ENCODE data around the gene FAM53A.
"Not testable (repeated sequence)": the region's sequence is repeated elsewhere in the genome, so short reads cannot be mapped to it uniquely, and the experiment has no call there.

Gene FAM53A

DNA sequence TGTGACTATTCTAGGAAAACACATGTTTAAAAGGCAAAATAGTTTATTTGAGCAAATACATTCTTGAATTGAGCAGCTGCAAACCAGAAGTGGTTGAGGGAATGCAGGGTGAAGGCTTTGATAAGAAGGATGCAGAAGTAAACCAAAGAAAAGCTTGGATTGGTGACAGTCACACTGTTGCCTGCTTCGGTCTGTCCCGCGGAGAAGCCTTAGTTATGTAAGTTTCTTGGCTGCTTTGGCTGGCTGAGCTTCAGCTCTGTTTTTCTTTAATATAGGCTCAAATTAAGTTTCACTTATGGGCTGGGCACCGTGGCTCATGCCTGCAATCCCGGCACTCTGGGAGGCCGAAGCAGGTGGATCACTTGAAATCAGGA lies 67.6 kb downstream of the FAM53A start:
- no peak for DNase-seq

DNA sequence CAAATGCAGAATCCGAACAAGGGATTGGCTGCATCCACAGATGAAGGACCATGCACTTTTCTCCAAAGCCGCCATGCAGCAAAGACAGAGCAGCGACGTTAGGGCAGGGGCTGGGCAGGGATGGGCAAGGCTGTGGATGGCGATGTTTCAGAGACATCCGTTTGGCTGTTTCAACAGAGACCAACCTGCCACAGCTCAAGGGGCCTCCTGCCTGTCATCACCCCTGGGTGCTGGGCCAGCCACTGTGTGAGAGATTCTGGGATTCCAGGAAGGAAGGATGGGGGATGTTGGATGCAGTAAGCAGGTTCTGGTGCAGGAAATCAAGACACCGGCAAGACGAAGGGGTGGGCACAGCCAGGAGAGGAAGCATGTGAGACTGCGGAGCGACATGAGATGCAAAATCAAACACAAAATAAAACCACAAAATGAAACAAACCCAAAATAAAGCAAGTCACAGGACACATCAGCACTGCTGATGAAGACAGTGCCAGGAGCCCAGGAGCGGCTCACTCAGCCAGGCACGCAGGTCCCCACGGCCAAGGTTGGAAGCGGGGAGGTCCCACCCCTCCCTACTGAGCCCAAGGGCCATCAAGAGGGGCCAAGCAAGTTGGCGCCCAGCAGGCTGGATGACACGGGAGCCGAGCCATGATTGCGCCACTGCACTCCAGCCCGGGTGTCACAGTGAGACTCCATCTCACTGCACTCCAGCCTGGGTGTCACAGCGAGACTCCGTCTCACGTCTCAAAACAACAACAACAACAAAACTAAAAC lies 68.1 kb downstream of the FAM53A start:
- no peak for DNase-seq

DNA sequence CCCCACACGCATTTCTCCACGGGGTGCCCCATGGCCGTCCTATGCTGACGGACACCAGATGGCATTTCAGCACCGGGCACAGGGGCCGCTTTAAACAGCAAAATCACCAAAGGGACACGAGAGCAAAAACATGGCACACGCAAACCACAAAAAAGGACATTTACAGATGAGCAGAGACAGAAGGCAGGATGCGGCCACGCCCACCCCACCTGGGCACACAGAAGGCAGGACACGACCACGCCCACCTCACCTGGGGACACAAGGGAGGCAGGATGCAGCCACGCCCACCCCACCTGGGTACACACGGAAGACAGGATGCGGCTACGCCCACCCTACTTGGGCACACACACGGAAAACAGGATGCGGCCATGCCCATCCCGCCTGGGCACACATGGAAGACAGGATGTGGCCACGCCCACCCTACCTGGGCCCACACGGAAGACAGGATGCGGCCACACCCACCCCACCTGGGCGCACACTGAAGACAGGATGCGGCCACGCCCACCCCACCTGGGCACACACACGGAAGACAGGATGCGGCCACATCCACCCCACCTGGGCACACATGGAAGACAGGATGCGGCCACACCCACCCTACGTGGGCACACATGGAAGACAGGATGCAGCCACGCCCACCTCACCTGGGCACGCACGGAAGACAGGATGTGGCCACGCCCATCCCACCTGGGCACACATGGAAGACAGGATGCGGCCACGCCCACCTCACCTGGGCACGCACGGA lies 69.1 kb downstream of the FAM53A start:
- no peak for DNase-seq

DNA sequence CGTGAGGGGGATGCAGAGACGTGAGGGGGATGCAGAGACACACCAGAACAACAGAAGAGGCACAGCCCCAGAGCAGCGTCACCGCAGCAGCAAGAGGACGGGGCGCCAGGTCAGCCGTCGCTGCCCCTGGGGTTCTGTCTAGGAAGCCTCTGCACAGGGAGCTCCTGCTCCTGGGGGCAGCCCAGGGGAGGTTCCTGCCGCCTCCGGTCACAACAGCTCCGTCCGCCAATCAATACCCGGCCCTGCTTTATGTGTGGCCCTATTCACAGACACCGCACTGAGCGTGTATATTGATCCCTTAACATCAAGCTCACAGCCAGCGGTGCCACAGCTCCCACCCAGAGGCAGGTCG lies 69.6 kb downstream of the FAM53A start:
- no peak for DNase-seq

DNA sequence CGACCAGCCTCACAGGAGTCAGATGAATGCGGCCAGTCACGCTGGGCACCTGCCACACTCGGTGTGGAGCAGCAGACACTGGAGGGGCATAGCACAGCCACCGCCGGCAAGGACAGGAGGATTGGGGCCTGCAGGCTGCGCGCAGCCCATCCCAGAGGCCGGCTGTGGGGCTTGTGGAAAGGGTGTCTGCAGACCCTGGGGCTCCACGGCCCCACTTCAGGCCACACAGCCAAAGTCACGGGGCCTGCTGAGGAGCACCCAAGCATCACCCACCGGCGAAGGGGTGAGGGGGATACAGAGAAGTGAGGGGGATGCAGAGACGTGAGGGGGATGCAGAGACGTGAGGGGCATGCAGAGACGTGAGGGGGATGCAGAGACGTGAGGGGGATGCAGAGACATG lies 70.1 kb downstream of the FAM53A start:
- DNase-seq: no peak

DNA sequence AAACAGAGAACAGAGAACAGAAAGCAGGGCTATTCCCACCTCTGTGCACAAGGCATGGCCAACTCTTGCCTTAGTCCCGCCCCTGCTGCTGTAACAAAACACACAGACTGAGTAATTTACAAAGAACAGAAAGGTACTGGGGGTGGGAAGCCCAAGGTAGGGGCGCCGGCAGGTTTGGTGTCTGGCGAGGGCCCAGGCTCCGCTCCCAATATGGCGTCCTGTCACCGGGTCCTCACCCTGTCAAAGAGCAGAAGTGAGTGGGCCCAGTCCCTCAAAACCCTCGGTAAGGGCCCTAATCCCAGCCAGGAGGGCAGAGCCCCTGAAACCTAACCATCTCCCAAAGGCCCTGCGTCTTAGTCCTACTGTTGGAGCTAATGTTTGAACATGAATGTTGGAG lies 71.0 kb downstream of the FAM53A start:
- DNase-seq: no peak

DNA sequence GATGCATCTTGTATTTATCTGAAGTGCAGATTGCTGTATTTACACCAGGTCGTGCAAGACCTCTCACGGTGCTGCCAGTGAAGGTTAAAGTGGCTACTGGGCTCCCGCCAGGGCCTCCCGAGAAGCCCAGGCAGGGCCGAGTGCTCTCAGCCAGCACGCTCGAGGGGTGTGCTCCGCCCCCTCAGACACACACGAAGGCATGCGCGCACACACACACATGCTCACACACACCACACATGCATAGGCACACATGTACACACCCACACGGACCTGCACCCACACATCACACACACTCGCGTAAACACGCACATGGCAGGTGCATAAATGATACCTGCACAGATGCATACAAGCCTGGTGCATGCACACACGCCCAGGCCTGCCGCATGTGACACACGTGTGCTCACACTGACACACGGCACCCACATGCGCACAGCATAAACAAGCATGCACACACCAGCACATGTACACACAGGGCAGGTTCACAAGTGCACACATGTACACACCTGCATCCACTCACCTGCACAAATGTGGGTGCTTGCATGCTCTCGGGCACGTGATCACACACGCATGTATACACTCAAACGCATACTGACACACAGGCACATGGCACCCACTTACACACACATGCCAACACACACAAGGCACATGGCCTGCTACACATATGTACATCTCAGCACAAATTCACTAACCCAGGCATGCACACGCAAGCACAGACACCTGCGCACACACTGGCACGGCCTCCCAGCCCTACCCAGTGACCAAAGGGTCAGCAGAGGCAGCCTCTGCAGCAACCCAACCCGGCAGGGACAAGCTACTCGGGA lies 71.6 kb downstream of the FAM53A start:
- DNase-seq: no peak

DNA sequence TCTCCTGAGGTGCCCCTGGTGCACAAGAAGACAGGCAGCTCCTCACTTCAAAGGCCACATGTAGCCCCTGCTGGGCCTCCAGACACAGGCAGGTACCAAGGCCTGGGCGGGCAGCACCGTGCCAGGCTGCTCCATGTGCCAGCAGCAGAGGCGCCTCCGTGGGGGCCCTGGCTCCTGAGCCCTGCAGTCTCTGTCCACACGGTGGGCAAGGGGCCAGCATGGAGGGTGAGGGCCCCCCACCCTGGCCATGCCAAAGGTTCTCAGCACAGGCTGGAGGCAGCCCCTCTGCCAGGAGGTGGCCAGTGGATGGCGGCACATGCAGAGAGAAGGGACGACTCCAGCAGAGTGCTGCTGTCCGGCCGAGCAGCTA lies 72.6 kb downstream of the FAM53A start:
- no peak for DNase-seq

DNA sequence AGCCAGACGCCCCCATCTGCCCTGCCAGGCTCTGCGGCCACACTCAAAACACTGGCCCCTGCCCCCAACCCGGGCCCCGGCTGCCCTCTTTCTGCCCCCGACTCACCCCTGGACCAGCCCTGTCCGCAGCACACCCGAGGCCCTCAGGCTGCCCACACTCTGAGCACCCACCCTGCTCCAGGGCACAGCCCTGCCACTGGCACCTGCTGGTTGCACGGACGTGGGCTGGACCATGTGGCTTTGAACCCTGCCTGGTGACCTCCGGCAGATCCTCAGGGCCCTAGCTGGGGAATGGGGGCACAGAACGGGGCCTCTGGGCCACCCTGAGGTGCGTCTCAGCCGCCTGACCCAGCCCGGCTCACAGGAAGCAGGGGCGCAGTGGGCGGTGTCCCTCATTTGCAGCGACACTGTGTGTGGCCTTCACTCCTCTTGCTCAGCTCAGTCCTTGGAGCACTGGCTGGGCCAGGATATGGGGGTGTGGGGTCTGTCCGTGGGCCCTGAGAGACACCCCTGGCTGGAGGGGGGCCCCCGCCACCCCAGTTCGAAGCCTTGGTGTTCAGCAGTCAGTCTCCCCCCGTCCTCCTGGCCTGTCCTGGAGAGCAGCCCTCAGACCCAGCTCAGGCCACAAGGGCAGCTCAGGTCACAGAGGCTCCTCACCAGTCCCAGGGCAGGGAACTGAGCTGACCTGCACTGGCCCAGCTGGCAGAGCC lies 73.2 kb downstream of the FAM53A start:
- DNase-seq: no peak

DNA sequence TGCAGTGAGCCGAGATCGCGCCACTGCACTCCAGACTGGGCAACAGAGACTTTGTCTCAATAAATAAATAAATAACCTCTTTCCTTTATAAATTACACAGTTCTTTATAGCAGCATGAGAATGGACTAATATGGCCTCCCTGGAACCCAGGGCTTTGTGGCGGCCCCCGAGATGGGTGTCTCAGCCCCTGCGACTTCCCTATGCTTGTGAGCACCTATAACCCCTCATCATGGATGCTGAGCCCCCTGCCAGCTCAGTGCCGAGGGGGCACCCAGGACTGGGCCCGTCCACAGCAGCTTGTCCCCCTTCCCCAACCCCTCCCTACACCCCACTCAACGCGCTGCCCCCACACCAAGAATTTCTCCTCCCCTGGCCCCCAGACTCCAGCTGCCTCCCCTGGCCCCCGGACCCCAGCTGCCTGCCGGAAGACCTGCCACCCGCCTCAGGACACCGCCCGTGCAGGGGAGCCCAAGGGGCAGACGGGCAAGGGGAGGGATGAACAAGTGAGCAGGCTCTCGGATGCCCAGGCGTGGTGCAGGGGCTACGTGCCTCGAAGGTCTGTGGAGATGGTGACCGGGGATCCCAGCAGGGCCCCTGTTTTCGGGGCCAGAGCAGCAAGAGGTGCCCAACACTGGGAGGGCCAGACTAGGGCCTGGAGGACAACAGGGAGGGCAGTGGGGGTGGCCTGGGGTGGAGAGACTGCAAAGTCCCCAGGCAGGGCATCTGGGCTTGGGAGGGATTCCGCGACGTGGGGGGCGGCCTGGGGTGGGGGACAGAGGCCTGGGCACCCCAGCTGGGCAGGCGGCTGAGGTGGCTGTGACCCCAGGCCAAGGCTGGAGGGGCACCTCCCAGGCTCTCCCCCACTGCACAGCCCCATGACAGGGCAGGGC lies 74.0 kb downstream of the FAM53A start:
- no peak for DNase-seq

DNA sequence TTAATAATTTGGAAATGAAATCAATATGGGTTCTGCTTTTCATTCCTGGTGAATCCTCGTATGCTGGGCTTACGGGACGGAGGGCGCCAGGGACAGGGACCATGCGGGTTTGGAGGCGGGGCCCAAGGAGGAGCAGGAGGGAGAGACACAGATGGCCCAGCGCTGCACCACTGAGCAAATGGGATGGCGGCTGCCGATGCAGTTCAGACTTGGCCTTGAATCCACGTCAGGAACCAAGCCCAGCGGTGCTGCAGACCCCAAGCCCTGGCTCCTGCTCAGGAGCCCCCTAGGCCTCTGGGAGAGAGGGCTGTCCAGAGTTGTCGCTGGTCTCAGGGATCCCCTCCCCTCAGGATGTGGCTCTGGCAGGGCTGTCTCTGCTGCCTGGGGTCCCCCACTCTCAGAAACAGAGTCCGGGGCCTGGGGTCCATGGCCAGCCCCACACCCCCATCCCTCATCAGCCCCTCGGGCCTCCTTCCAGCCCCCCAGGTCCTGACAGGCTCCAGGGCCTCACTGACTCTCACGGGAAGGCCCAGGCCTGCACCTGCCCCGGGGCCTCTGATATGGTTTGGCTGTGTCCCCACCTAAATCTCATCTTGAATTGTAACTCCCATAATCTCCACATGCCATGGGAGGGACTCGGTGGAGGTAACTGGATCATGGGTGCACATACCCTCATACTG lies 75.2 kb downstream of the FAM53A start:
- DNase-seq: no peak

DNA sequence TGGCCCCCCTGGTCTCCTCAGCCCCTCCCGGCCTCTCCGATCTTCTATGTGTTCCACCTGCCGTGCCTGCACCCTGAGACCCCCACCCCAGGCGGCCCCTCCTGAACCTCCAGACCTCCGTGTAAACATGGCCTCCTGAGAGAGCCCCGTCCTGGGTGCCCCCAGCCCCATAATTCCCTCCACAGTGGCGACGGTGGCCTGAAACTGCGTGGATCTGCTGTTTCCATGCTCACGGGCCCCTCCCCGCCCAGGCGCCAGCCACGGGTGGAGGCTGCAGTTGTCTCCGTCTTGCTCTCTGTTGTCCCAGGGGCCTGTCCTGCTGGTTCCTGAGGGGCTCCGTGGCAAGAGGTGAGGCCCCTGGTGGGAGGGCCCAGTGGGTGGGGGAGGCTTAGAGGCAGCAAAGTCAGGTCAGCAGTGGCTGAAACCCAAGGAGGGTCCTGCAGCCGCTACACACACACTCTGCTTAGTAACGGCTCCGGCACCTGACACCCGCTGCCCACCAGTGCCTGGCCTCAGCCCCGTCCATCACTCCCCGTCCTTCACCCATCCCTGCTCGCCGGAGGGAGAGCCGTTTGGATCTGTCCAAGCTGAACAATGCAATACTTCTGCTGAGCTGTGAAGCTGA lies 75.8 kb downstream of the FAM53A start:
- DNase-seq: no peak

DNA sequence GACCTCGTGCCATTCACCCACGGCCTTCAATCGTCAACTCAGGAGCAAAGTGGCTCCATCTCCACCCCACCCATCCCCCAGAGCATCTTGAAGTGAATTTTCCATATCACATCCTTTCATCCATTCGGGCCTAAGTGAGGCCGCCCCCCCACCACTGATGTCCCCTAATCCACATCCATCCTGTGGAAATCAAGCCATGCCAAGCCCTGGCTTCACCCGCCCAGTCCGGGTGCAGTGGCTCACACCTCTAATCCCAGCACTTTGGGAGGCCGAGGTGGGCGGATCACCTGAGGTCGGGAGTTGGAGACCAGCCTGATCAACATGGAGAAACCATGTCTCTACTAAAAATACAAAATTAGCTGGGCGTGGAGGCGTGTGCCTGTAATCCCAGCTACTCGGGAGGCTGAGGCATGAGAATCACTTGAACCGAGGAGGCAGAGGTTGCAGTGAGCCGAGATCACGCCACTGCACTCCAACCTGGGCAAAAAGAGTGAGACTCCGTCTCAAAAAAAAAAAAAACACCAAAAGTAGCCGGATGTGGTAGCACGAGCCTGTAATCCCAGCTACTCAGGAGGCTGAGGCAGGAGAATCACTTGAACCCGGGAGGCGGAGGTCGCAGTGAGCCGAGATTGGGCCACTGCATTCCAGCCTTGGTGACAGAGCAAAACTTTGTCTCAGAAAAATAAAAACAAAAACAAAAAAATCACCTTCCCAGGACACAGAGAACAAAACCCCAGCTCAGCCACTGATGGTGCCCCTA lies 76.5 kb downstream of the FAM53A start:
- not testable (repeated sequence) for DNase-seq

DNA sequence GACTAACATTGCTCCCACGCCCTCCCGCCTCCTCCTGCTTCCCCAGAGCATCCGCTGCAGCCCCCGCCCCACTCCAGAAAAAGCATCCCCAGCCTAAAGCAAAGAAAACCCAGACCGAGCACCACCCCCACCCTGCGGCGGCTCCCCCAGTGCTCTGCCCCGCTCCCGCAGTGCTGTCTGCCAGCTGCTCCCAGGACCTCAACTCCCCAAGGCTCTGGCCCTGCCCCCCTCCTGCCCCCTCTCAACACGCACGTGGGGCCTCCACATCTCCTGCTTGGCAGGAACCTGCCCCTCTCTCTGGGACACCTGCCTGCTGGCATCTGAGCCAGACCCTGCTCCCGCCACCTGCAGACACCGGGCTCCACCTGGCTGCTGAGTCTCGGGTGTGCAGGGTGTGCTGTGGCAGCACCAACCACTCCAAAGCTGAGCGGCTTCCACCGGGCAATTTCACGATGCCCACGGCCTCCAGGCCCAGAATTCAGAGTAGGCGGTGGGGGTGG lies 79.4 kb downstream of the FAM53A start:
- DNase-seq: peak in 1 of 2 experiments; percentile 21

DNA sequence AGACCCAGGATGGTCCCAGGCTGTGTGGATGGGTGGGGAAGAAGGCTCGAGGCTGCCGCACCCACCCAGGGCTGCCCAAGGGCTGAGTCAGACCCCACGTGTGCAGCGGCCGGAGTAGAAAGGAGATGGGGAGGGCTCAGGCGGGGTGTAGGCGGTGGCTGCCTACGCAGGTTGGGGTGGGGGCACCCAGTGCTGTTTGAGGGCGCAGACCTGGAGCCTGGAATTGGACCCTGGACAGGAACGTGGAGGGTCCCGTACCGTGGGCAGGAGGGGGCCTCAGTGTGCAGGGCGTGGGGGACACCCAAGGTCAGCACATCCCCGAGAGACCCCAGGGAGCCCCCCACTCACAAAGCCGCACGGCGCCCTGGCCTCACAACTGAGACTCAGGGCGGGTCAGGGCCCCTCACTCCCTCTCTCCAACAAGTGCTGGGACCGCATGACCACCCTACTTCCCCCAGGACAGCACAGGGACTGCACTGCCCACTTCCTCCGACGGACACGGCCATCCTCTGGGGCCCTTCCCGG lies 79.9 kb downstream of the FAM53A start:
- no peak for DNase-seq

DNA sequence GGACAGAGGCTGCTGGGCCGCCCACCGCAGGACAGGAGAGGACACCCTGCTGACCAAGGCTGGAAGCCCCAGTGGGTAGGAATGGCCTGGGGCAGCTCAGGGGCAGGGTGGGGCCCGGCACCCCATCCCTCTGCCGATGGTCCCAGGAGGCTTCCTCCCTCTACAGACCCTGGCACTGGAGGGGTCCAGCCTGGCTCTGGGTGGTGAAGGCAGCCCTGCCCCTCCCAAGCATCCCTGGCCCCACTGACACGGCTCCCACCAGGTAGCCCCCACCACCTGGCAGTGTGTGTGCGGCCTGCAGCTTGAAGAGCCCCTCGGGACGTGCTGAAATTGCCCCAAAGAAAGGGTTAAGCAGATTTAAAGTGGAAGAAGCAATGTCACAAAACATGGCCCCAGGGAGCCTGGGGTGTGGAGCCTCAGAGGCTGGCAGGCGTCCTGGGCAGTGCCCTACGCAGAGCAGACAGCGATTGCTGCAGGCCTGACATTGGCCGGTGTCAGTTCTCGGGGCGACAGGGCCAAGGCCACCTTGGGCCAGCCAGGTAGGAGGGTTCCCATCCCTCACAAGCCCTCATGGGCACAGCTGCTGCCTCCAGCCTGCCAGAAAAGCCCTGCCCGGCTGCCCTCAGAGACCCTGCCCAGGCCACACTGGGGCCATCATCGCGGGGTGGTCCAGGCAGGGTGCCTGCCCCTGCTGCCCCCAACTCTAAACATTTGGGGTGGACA lies 80.5 kb downstream of the FAM53A start:
- no peak for DNase-seq

DNA sequence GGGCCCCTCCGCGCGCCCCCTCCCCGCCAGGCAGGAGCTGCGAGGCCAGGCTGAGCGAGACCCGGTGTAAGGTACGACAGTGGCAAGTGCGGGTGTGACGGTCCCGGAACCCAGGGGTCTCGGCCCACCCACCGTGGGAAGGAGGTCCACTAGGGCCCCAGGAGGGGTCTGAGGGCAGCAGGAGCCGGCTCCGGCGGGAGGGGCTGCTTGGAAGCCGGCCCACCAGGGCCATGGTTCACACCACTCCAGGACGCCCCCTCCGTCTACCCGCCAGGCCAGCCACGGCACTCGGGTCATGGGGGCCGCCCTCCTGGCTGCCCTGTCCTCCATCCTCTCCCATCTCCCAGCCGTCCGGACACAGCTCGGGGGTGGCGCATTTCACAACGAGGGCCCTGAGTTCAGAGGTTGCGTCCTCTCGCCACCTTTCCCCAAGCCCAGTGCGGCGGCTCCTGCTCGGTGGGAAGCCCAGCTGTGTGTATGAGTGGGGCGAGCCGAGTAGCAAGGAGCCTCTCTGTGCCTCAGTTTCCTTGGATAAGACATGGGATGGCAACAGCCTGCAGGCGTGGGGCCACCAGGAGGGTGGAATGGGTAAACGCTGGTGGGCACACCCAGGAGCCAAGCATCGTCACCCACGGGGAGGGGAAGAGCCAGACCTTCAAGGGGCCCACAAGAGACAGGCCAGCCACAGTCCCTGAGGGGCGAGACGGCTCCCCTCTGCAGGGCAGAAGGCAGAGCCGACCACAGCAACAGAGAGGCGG lies 81.3 kb downstream of the FAM53A start:
- DNase-seq: no peak
